Prostate gland (tissue), 2 donors: ENCODE results near the gene PRR15L.

Experiments
- CTCF ChIP-seq, 4 experiments: fragments of 200-600 bp in 2 of 4; fragments of 450-650 bp in 2 of 4; sonication (generic) in 2 of 4; IDR thresholded peaks; 1 replicate in 3 of 4; 2 replicates in 1 of 4; pipeline ENCODE4 v1.5.1; 2016 to 2019; ENCODE audit warnings: antibody characterized with exemption in 4 of 4, mild to moderate bottlenecking in 2 of 4, moderate library complexity in 2 of 4
- POLR2A ChIP-seq: fragments of 450-650 bp; IDR thresholded peaks from one replicate; pipeline ENCODE4 v1.6.1; 2016; ENCODE audit warnings: antibody characterized with exemption, mild to moderate bottlenecking
- POLR2AphosphoS5 ChIP-seq: sonication (generic); formaldehyde crosslinking; IDR thresholded peaks from one replicate; pipeline ENCODE4 v1.6.1; 2017; ENCODE audit warnings: antibody characterized with exemption

GRCh38 chr17:47999582-47999981 is 41.9 kb upstream of the PRR15L start:
- no peak for TF ChIP-seq CTCF (IDR thresholded peaks at IDR 0.05)
- no peak for TF ChIP-seq POLR2AphosphoS5
- TF ChIP-seq POLR2A: no peak
